ENCODE data around the gene ADGRD1.

- TF ChIP-seq CTCF (IDR thresholded peaks at IDR 0.05; ENCODE audit: low read depth, low read length, poor library complexity, severe bottlenecking) (no peak), EZH2phosphoT487 (IDR thresholded peaks at IDR 0.05; ENCODE audit: borderline replicate concordance, low read length) (no peak)
Measured at GRCh38 chr12:131084341-131085011, 130.8 kb downstream of the ADGRD1 start.
